Duodenal mucosa (tissue), 2 donors: ENCODE measurements around the gene AK2.
"Not testable (repeated sequence)": the region's sequence is repeated elsewhere in the genome, so short reads cannot be mapped to it uniquely, and the experiment has no call there.

Experiments used
- H3K27ac ChIP-seq: one replicate; pipeline ENCODE4 v1.7.0; 2013; ENCODE audit warnings: low read depth, low read length
- H3K27me3 ChIP-seq, 2 donors: one replicate each; pipeline ENCODE4 v1.7.0; 2013; ENCODE audit warnings: low read length in 2 of 2, control low read depth in 1 of 2; ENCODE audit not compliant: insufficient read depth in 2 of 2, control insufficient read depth in 1 of 2
- H3K36me3 ChIP-seq, 2 donors: one replicate each; pipeline ENCODE4 v1.7.0; 2013; ENCODE audit warnings: low read length in 2 of 2, control low read depth in 1 of 2; ENCODE audit not compliant: insufficient read depth in 2 of 2, control insufficient read depth in 1 of 2
- H3K4me1 ChIP-seq, 2 donors: one replicate each; pipeline ENCODE4 v1.7.0; 2013; ENCODE audit warnings: low read length in 2 of 2, control low read depth in 1 of 2; ENCODE audit not compliant: insufficient read depth in 2 of 2, control insufficient read depth in 1 of 2
- H3K4me3 ChIP-seq, 2 donors: one replicate each; pipeline ENCODE4 v1.7.0; 2013; ENCODE audit warnings: low read length in 2 of 2, low read depth in 1 of 2
- H3K9ac ChIP-seq, 2 donors: one replicate each; pipeline ENCODE4 v1.7.0; 2013; ENCODE audit warnings: low read length in 2 of 2, low read depth in 1 of 2
- H3K9me3 ChIP-seq, 2 donors: one replicate each; pipeline ENCODE4 v1.7.0; 2013; ENCODE audit warnings: low read length in 2 of 2, control low read depth in 1 of 2; ENCODE audit not compliant: control insufficient read depth in 1 of 2

Gene AK2

GRCh38 chr1:33025761-33026160 lies 10.9 kb downstream of the AK2 start:
- H3K36me3 ChIP-seq, result peaks cover 15 to 52% of the 10 kb centered on the region in 2 donors
- H3K27ac ChIP-seq, result no peak overlapping the region
- H3K4me1 ChIP-seq, result peaks cover 30 to 40% of the 10 kb centered on the region in 2 donors
- H3K4me3 ChIP-seq, result no peak overlapping the region
- no peaks in the 10 kb centered on the region for H3K27me3 ChIP-seq
- no peak overlapping the region for H3K9ac ChIP-seq
- H3K9me3 ChIP-seq, result no peaks in the 10 kb centered on the region

DNA sequence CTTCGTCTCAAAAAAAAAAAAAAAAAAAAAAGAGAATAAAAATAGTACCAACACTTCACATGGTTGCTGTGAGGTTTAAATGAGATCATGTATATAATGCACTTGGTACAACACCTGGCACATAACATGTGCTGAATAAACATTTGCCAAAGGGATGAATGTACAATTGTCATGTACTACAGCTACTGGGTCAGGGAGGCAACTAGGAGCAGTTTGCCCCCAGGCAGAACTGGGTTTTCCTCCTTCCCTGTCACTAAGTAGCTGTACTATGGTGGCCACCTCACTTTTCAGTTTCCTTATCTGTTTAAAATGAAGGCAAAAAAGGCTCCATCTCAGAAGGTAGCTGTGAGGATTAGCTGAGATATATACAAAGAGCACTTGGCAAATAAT lies 11.5 kb downstream of the AK2 start:
- Histone ChIP-seq H3K4me1 (peaks cover 30 to 40% of the 10 kb centered on the region in 2 donors), H3K9me3 (no peaks in the 10 kb centered on the region), H3K4me3 (no peak overlapping the region), H3K27ac (no peak overlapping the region), H3K36me3 (peaks cover 18 to 55% of the 10 kb centered on the region in 2 donors), H3K27me3 (no peaks in the 10 kb centered on the region), H3K9ac (no peak overlapping the region)

GRCh38 chr1:33024430-33025179 lies 12.1 kb downstream of the AK2 start:
- H3K36me3 ChIP-seq, result peaks cover 24 to 55% of the 10 kb centered on the region in 2 donors

GRCh38 chr1:33022650-33023200 lies 14.0 kb downstream of the AK2 start:
- no peak overlapping the region for H3K9ac ChIP-seq
- H3K27me3 ChIP-seq, result no peaks in the 10 kb centered on the region
- no peak overlapping the region for H3K27ac ChIP-seq
- H3K4me1 ChIP-seq, result peaks cover 30 to 40% of the 10 kb centered on the region in 2 donors
- H3K9me3 ChIP-seq, result no peaks in the 10 kb centered on the region
- peaks cover 37 to 57% of the 10 kb centered on the region in 2 donors for H3K36me3 ChIP-seq
- no peak overlapping the region for H3K4me3 ChIP-seq

More at GRCh38 chr1:33024430-33025179, 12.1 kb downstream of the AK2 start:
- not testable (repeated sequence) for H3K27ac ChIP-seq, H3K27me3 ChIP-seq, H3K9ac ChIP-seq, H3K4me3 ChIP-seq, H3K9me3 ChIP-seq
- peaks cover 30 to 40% of the 10 kb centered on the region in 2 donors for H3K4me1 ChIP-seq

- no peak overlapping the region for H3K27ac ChIP-seq
These were observed 14.9 kb downstream of the AK2 start for GRCh38 chr1:33021567-33022431.

DNA sequence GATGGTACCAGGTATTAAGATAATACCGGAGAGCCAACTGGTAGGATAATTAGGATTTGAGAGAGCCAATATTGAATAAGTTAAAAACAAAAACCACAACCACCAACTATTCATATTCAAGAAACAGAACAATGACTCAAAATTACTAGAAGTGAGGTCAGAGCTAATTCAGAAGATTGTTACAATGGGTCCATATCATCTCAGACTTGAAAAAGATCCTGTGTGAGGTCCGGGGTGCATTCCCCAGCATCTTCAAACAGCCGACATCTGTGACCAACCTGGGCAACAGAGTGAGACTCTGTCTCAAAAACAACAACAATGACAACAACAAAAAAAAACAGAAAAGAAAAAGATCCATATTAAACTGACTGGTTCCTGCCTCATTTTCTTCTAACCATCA lies 18.6 kb downstream of the AK2 start:
- peaks cover 47 to 73% of the 10 kb centered on the region in 2 donors for H3K36me3 ChIP-seq
- H3K27me3 ChIP-seq, result no peaks in the 10 kb centered on the region
- no peaks in the 10 kb centered on the region for H3K9me3 ChIP-seq
- no peak overlapping the region for H3K27ac ChIP-seq
- H3K9ac ChIP-seq, result no peak overlapping the region
- no peak overlapping the region for H3K4me3 ChIP-seq
- H3K4me1 ChIP-seq, result peaks cover 13 to 14% of the 10 kb centered on the region in 2 donors

More at GRCh38 chr1:33021567-33022431, 14.9 kb downstream of the AK2 start:
- no peaks in the 10 kb centered on the region for H3K27me3 ChIP-seq
- H3K4me1 ChIP-seq, result peaks cover 30 to 40% of the 10 kb centered on the region in 2 donors
- H3K9ac ChIP-seq, result no peak overlapping the region
- H3K4me3 ChIP-seq, result no peak overlapping the region
- H3K36me3 ChIP-seq, result peaks cover 37 to 63% of the 10 kb centered on the region in 2 donors
- H3K9me3 ChIP-seq, result no peaks in the 10 kb centered on the region

DNA sequence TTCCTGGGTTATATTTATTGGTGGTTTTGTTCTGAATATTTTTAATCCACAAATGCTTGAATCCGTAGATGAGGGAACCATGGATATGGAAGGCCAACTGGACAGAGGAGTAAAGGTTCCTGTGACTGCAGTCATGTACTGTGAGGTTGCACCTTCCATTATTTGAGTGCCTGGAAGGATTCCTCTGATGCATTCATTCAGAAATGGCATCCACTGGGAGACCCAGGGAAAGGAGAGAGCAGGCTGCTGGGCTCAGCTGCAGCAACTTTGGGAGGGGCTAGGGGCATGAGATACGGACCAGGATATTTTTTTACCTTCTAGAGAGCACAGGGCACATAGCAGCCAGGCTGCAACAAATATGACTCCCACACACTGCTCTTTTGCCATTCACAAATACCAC lies 19.5 kb downstream of the AK2 start:
- Histone ChIP-seq H3K9me3 (no peaks in the 10 kb centered on the region), H3K4me3 (no peak overlapping the region), H3K27ac (no peak overlapping the region), H3K9ac (no peak overlapping the region), H3K4me1 (peaks cover 8 to 14% of the 10 kb centered on the region in 2 donors), H3K27me3 (no peaks in the 10 kb centered on the region), H3K36me3 (peaks cover 52 to 79% of the 10 kb centered on the region in 2 donors)

- peaks cover 15 to 23% of the 10 kb centered on the region in 2 donors for H3K4me1 ChIP-seq
- H3K9me3 ChIP-seq, result no peaks in the 10 kb centered on the region
- peaks cover 50 to 80% of the 10 kb centered on the region in 2 donors for H3K36me3 ChIP-seq
- no peak overlapping the region for H3K27ac ChIP-seq
- H3K4me3 ChIP-seq, result no peak overlapping the region
- H3K9ac ChIP-seq, result no peak overlapping the region
- no peaks in the 10 kb centered on the region for H3K27me3 ChIP-seq
These were observed 21.5 kb downstream of the AK2 start for GRCh38 chr1:33015216-33015615.

DNA sequence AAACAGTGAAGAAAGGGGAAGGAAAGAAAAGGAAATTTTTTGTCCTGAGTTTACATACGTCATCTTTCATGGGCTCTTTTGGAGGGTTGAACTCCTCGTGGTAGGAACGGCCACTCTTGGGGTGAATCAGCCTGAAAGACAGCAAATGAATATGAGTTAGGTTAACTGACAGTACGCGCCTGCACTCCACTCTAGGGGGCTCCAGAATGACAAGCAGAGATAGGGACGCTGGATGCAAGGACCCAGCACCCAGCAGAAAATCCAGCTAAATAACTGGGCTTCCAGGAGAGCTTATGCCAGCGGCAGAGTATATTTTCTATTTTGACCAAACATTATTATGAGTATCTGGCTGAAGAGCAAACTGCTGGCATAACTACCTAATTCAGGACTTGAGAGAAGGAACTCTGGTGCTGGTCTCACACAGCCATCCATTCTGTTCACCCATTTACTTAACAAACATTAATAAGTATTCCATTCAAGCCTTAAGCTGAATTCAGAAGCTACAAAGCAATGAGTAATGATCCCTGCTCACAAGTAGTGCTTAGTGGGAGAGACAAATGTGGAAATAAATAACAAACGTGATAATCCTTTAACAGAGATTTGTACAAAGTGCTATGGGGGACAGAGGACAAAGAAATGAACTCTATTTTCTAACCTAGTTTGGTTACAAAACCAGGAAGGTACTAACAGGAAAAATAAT lies 22.1 kb downstream of the AK2 start:
- Histone ChIP-seq H3K9ac (no peak overlapping the region), H3K36me3 (peaks cover 44 to 75% of the 10 kb centered on the region in 2 donors)

More for the DNA sequence above, 22.1 kb downstream of the AK2 start:
- Histone ChIP-seq H3K27ac (no peak overlapping the region), H3K9me3 (no peaks in the 10 kb centered on the region), H3K4me3 (no peak overlapping the region), H3K4me1 (peaks cover 15 to 24% of the 10 kb centered on the region in 2 donors), H3K27me3 (no peaks in the 10 kb centered on the region)
